ENCODE data around the gene COL4A2.
"Not testable (repeated sequence)": the region's sequence is repeated elsewhere in the genome, so short reads cannot be mapped to it uniquely, and the experiment has no call there.

COL4A2 gene

GRCh38 chr13:110379905-110380341 is 72.8 kb downstream of the COL4A2 start:
- no peak for DNase-seq (ENCODE audit: low read depth, low spot score)

GRCh38 chr13:110380359-110381028 is 73.4 kb downstream of the COL4A2 start:
- no peak for DNase-seq (ENCODE audit: low read depth, low spot score)

- DNase-seq (ENCODE audit: low read depth, low spot score): no peak
Measured at GRCh38 chr13:110381029-110381360, 73.9 kb downstream of the COL4A2 start.

- no peak for DNase-seq (ENCODE audit: low read depth, low spot score)
Measured at GRCh38 chr13:110382229-110382628, 75.1 kb downstream of the COL4A2 start.

- DNase-seq (ENCODE audit: low read depth, low spot score): no peak
Measured at GRCh38 chr13:110382830-110383229, 75.7 kb downstream of the COL4A2 start.

- no peak for DNase-seq (ENCODE audit: low read depth, low spot score)
Measured at GRCh38 chr13:110387451-110388107, 80.5 kb downstream of the COL4A2 start.

GRCh38 chr13:110388108-110388943 is 81.2 kb downstream of the COL4A2 start:
- no peak for DNase-seq (ENCODE audit: low read depth, low spot score)

- DNase-seq (ENCODE audit: low read depth, low spot score): no peak
Measured at GRCh38 chr13:110390567-110390966, 83.5 kb downstream of the COL4A2 start.

- DNase-seq (ENCODE audit: low read depth, low spot score): no peak
Measured at GRCh38 chr13:110391273-110391672, 84.2 kb downstream of the COL4A2 start.

- DNase-seq (ENCODE audit: low read depth, low spot score): no peak
Measured at GRCh38 chr13:110392510-110393240, 85.6 kb downstream of the COL4A2 start.

GRCh38 chr13:110393761-110394160 is 86.7 kb downstream of the COL4A2 start:
- no peak for DNase-seq (ENCODE audit: low read depth, low spot score)

- no peak for DNase-seq (ENCODE audit: low read depth, low spot score)
Measured at GRCh38 chr13:110394371-110394841, 87.3 kb downstream of the COL4A2 start.

GRCh38 chr13:110395616-110396015 is 88.5 kb downstream of the COL4A2 start:
- DNase-seq (ENCODE audit: low read depth, low spot score): not testable (repeated sequence)

GRCh38 chr13:110396476-110396875 is 89.4 kb downstream of the COL4A2 start:
- no peak for DNase-seq (ENCODE audit: low read depth, low spot score)

- DNase-seq (ENCODE audit: low read depth, low spot score): peak; percentile 87
Measured at GRCh38 chr13:110396913-110397381, 89.9 kb downstream of the COL4A2 start.

- DNase-seq (ENCODE audit: low read depth, low spot score): no peak
Measured at GRCh38 chr13:110397436-110398115, 90.5 kb downstream of the COL4A2 start.

- no peak for DNase-seq (ENCODE audit: low read depth, low spot score)
Measured at GRCh38 chr13:110398564-110399507, 91.8 kb downstream of the COL4A2 start.

- DNase-seq (ENCODE audit: low read depth, low spot score): no peak
Measured at GRCh38 chr13:110399801-110400200, 92.7 kb downstream of the COL4A2 start.

- DNase-seq (ENCODE audit: low read depth, low spot score): no peak
Measured at GRCh38 chr13:110400786-110401533, 93.9 kb downstream of the COL4A2 start.

All from smooth muscle cell of the brain vasculature (primary cell).